ENCODE measurements around the gene SETD6. TPM values are rescaled to one million over a fixed set of nuclear protein-coding genes. Genes with fewer than 3 reads are reported as not detected.

Gene SETD6, protein sequence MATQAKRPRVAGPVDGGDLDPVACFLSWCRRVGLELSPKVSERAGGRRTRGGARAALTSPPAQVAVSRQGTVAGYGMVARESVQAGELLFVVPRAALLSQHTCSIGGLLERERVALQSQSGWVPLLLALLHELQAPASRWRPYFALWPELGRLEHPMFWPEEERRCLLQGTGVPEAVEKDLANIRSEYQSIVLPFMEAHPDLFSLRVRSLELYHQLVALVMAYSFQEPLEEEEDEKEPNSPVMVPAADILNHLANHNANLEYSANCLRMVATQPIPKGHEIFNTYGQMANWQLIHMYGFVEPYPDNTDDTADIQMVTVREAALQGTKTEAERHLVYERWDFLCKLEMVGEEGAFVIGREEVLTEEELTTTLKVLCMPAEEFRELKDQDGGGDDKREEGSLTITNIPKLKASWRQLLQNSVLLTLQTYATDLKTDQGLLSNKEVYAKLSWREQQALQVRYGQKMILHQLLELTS
- 10 to 100 TPM; 32.8 to 74.2 (median 52.9) TPM for total RNA-seq

DNA sequence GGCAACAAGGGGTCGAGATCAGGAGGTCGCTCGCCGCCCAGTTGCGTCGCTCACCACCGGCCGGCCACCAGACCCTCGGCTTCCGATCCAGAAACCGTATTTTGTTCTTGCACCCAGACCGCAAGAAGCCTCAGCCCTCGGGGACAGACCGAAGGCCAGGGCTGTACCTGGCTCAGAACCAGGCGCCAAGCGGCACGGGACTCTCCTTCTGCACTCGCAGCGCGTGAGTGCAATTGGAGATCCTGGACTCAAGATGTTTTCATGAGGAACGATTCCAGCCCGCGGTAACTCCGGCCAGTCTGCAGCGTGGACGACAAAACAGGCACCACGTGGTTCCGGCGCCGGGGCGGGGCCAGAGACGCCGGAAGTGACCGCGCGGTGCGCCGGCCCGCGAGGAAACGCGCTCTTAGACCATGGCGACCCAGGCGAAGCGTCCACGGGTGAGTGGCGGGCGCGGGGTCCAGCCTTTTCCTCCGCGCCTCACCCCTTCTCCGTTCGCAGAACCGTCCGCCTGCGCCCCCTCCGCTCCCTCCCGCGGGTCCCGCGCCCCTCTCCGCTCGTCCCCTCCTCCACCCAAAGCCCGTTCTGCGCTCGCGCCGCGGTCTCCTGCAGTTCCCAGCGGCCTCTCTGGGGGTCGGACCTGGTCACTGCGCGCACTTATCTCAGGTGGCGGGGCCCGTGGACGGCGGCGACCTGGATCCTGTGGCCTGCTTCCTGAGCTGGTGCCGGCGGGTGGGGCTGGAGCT lies at the start of gene SETD6:
Gene SETD6, plus strand, starts transcription at position 393 of the 746 bp plus-strand sequence. Its CDS starts 21 bp downstream, at position 414.
- intact Hi-C loops (cut with DNase I; ENCODE audit: low total_unique reads): no loop called here

GRCh38 chr16:58465817-58466216 lies 49.5 kb upstream of the SETD6 start:
- DNase-seq (ENCODE audit: low spot score in 2 of 2): no peak
- no peak for TF ChIP-seq POLR2A (IDR thresholded peaks at IDR 0.05)
- TF ChIP-seq, protein P1, sequence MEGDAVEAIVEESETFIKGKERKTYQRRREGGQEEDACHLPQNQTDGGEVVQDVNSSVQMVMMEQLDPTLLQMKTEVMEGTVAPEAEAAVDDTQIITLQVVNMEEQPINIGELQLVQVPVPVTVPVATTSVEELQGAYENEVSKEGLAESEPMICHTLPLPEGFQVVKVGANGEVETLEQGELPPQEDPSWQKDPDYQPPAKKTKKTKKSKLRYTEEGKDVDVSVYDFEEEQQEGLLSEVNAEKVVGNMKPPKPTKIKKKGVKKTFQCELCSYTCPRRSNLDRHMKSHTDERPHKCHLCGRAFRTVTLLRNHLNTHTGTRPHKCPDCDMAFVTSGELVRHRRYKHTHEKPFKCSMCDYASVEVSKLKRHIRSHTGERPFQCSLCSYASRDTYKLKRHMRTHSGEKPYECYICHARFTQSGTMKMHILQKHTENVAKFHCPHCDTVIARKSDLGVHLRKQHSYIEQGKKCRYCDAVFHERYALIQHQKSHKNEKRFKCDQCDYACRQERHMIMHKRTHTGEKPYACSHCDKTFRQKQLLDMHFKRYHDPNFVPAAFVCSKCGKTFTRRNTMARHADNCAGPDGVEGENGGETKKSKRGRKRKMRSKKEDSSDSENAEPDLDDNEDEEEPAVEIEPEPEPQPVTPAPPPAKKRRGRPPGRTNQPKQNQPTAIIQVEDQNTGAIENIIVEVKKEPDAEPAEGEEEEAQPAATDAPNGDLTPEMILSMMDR (IDR thresholded peaks at IDR 0.05): no peak
- intact Hi-C loops (cut with DNase I; ENCODE audit: low total_unique reads): no loop called here
- WGBS, 2 donors: 85 to 86% methylated on average over 13 of the region's 13 CpGs
- no peak overlapping the region for H3K4me3 ChIP-seq (ENCODE audit: low read depth, poor library complexity, severe bottlenecking)

More for the DNA sequence above, at the start of gene SETD6:
- peak within 1 kb of the TSS; percentile 87 for H3K4me3 ChIP-seq (ENCODE audit: low read depth, poor library complexity, severe bottlenecking)
- peak; percentile 84 to 97 for DNase-seq (ENCODE audit: low spot score in 2 of 2)
- 1% methylated on average over 30 to 40 of the region's 80 CpGs for WGBS, 2 donors
- TF ChIP-seq, protein P1 (IDR thresholded peaks at IDR 0.05): peak in 1 of 3 donors; percentile 20
- no peak for TF ChIP-seq POLR2A (IDR thresholded peaks at IDR 0.05)

- TF ChIP-seq, protein P1 (IDR thresholded peaks at IDR 0.05): no peak
- TF ChIP-seq POLR2A (IDR thresholded peaks at IDR 0.05): no peak
- no peak overlapping the region for H3K4me3 ChIP-seq (ENCODE audit: low read depth, poor library complexity, severe bottlenecking)
- no peak for DNase-seq (ENCODE audit: low spot score in 2 of 2)
- intact Hi-C loops (cut with DNase I; ENCODE audit: low total_unique reads): no loop called here
- 75 to 84% methylated on average over 3 of the region's 3 CpGs for WGBS, 2 donors
Observed at GRCh38 chr16:58466396-58466795, 48.9 kb upstream of the SETD6 start.

DNA sequence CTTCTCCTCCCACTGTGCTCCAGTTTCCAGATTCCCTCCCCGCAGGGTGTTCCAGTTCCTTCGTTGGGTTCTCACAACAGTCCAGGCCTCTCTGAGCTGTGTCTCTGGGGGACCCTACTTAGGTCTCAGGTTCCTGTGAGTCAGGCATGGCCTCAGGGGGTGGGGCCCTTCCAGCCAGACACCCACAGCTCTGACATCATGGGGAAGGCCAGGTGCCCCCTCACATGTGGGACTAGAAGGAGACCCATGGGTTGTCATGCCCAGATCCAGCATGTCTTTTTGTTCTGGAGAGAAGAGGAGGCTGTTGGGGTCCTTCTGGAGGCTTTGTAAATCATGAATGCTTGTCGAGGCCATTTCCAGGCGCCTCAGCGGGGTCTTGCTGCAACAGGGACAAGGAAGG lies 47.4 kb upstream of the SETD6 start:
- TF ChIP-seq POLR2A (IDR thresholded peaks at IDR 0.05): no peak
- TF ChIP-seq, protein P1 (IDR thresholded peaks at IDR 0.05): no peak
- no peak overlapping the region for H3K4me3 ChIP-seq (ENCODE audit: low read depth, poor library complexity, severe bottlenecking)
- no peak for DNase-seq (ENCODE audit: low spot score in 2 of 2)
- intact Hi-C loops (cut with DNase I; ENCODE audit: low total_unique reads): no loop called here
- 90% methylated on average over 5 of the region's 5 CpGs for WGBS, 2 donors

- WGBS, 2 donors: 63 to 73% methylated on average over 7 to 10 of the region's 10 CpGs
- TF ChIP-seq POLR2A (IDR thresholded peaks at IDR 0.05): no peak
- TF ChIP-seq, protein P1 (IDR thresholded peaks at IDR 0.05): no peak
- no peak for DNase-seq (ENCODE audit: low spot score in 2 of 2)
- intact Hi-C loops (cut with DNase I; ENCODE audit: low total_unique reads): no loop called here
- H3K4me3 ChIP-seq (ENCODE audit: low read depth, poor library complexity, severe bottlenecking): no peak overlapping the region
Observed at GRCh38 chr16:58471209-58471975, 43.9 kb upstream of the SETD6 start.

All from lower leg skin (tissue), 4 donors.